Sigmoid colon (tissue), 4 donors: ENCODE data around the gene BRI3.

Source experiments
- CTCF ChIP-seq, 4 experiments: fragments of 450-650 bp in 3 of 4; fragments of 200-600 bp in 1 of 4; IDR thresholded peaks; one replicate each; pipeline ENCODE4 v1.5.1; 2016 to 2019; ENCODE audit warnings: antibody characterized with exemption in 4 of 4, mild to moderate bottlenecking in 3 of 4, moderate library complexity in 2 of 4
- EP300 ChIP-seq, 4 donors: sonication (generic); formaldehyde crosslinking; IDR thresholded peaks; one replicate each; pipeline ENCODE4 v1.6.1; 2017; ENCODE audit warnings: antibody characterized with exemption in 4 of 4
- POLR2A ChIP-seq, 2 donors: fragments of 450-650 bp; IDR thresholded peaks; one replicate each; pipeline ENCODE4 v1.6.1; 2016; ENCODE audit warnings: antibody characterized with exemption in 2 of 2, mild to moderate bottlenecking in 2 of 2, moderate library complexity in 2 of 2
- POLR2AphosphoS5 ChIP-seq, 4 donors: sonication (generic); formaldehyde crosslinking; IDR thresholded peaks; one replicate each; pipeline ENCODE4 v1.6.1; 2017; ENCODE audit warnings: antibody characterized with exemption in 4 of 4

- no peak for TF ChIP-seq CTCF (IDR thresholded peaks at IDR 0.05)
- no peak for TF ChIP-seq EP300 (IDR thresholded peaks at IDR 0.05)
- TF ChIP-seq POLR2AphosphoS5 (IDR thresholded peaks at IDR 0.05): no peak
- TF ChIP-seq POLR2A (IDR thresholded peaks at IDR 0.05): no peak
These were observed 47.8 kb downstream of the BRI3 start for GRCh38 chr7:98329100-98329790.
